Measurements from ENCODE around the gene SENP1.

Gene SENP1

GRCh38 chr12:48044396-48044795, 61.5 kb downstream of the SENP1 start:
- FAIRE-seq (no peak), DNase-seq (ENCODE audit: insufficient read length, low spot score) (no peak)

GRCh38 chr12:48043771-48044170, 62.1 kb downstream of the SENP1 start:
- FAIRE-seq (no peak), DNase-seq (ENCODE audit: insufficient read length, low spot score) (no peak)
- TF ChIP-seq POLR2A (IDR thresholded peaks at IDR 0.05; ENCODE audit: low read depth, low read length): no peak

More at GRCh38 chr12:48044396-48044795, 61.5 kb downstream of the SENP1 start:
- no peak for TF ChIP-seq POLR2A (IDR thresholded peaks at IDR 0.05; ENCODE audit: low read depth, low read length)

- no peak for DNase-seq (ENCODE audit: insufficient read length, low spot score)
- no peak for FAIRE-seq
- TF ChIP-seq POLR2A (IDR thresholded peaks at IDR 0.05; ENCODE audit: low read depth, low read length): no peak
Measured at GRCh38 chr12:48041591-48042423, 64.1 kb downstream of the SENP1 start.

- no peak for FAIRE-seq
- DNase-seq (ENCODE audit: insufficient read length, low spot score): no peak
- TF ChIP-seq POLR2A (IDR thresholded peaks at IDR 0.05; ENCODE audit: low read depth, low read length): no peak
Measured at GRCh38 chr12:48040354-48040753, 65.5 kb downstream of the SENP1 start.

- no peak for DNase-seq (ENCODE audit: insufficient read length, low spot score)
- no peak for TF ChIP-seq POLR2A (IDR thresholded peaks at IDR 0.05; ENCODE audit: low read depth, low read length)
- no peak for FAIRE-seq
Measured at GRCh38 chr12:48039151-48039550, 66.7 kb downstream of the SENP1 start.

- FAIRE-seq: no peak
- DNase-seq (ENCODE audit: insufficient read length, low spot score): no peak
- no peak for TF ChIP-seq POLR2A (IDR thresholded peaks at IDR 0.05; ENCODE audit: low read depth, low read length)
Measured at GRCh38 chr12:48038085-48038484, 67.8 kb downstream of the SENP1 start.

- TF ChIP-seq POLR2A (IDR thresholded peaks at IDR 0.05; ENCODE audit: low read depth, low read length): no peak
- FAIRE-seq (no peak), DNase-seq (ENCODE audit: insufficient read length, low spot score) (no peak)
Measured at GRCh38 chr12:48037267-48037915, 68.5 kb downstream of the SENP1 start.

GRCh38 chr12:48036818-48037217, 69.1 kb downstream of the SENP1 start:
- FAIRE-seq: no peak
- no peak for DNase-seq (ENCODE audit: insufficient read length, low spot score)
- TF ChIP-seq POLR2A (IDR thresholded peaks at IDR 0.05; ENCODE audit: low read depth, low read length): no peak

GRCh38 chr12:48034835-48035805, 70.8 kb downstream of the SENP1 start:
- TF ChIP-seq POLR2A (IDR thresholded peaks at IDR 0.05; ENCODE audit: low read depth, low read length): no peak
- DNase-seq (ENCODE audit: insufficient read length, low spot score) (no peak), FAIRE-seq (no peak)

GRCh38 chr12:48033451-48033850, 72.4 kb downstream of the SENP1 start:
- no peak for DNase-seq (ENCODE audit: insufficient read length, low spot score)
- FAIRE-seq: no peak
- TF ChIP-seq POLR2A (IDR thresholded peaks at IDR 0.05; ENCODE audit: low read depth, low read length): no peak

- TF ChIP-seq POLR2A (IDR thresholded peaks at IDR 0.05; ENCODE audit: low read depth, low read length): no peak
- DNase-seq (ENCODE audit: insufficient read length, low spot score) (no peak), FAIRE-seq (no peak)
Measured at GRCh38 chr12:48032597-48032996, 73.3 kb downstream of the SENP1 start.

GRCh38 chr12:48031135-48031960, 74.5 kb downstream of the SENP1 start:
- DNase-seq (ENCODE audit: insufficient read length, low spot score) (no peak), FAIRE-seq (no peak)
- TF ChIP-seq POLR2A (IDR thresholded peaks at IDR 0.05; ENCODE audit: low read depth, low read length): no peak

GRCh38 chr12:48030173-48030650, 75.7 kb downstream of the SENP1 start:
- TF ChIP-seq POLR2A (IDR thresholded peaks at IDR 0.05; ENCODE audit: low read depth, low read length): no peak
- DNase-seq (ENCODE audit: insufficient read length, low spot score) (no peak), FAIRE-seq (no peak)

All from H54 (cell line).